Tibial nerve (tissue), 4 donors: ENCODE measurements around the gene QTRT2. TPM values are rescaled to one million over a fixed set of nuclear protein-coding genes. Genes with fewer than 3 reads are reported as not detected.

Source experiments
- DNase-seq, 2 donors: peaks; one replicate each; pipeline ENCODE4 v3.0.0-alpha.2; 2019; ENCODE audit warnings: low spot score in 2 of 2
- H3K27ac ChIP-seq, 4 donors: fragments of 200-600 bp; sonication (generic) in 3 of 4; one replicate each; pipeline ENCODE4 v1.5.1; 2017 to 2019; ENCODE audit warnings: mild to moderate bottlenecking in 1 of 4
- H3K27me3 ChIP-seq, 2 donors: fragments of 200-600 bp; sonication (generic) in 1 of 2; one replicate each; pipeline versions ENCODE4 v1.5.1 to v1.6.0; 2017 to 2019
- H3K36me3 ChIP-seq, 3 donors: fragments of 200-600 bp; sonication (generic); one replicate each; pipeline ENCODE4 v1.5.1; 2018 to 2019
- H3K4me1 ChIP-seq, 4 donors: fragments of 200-600 bp; sonication (generic) in 3 of 4; one replicate each; pipeline ENCODE4 v1.5.1; 2017 to 2019
- H3K4me3 ChIP-seq, 4 donors: fragments of 200-600 bp; sonication (generic) in 3 of 4; one replicate each; pipeline ENCODE4 v1.5.1; 2017 to 2019; ENCODE audit warnings: mild to moderate bottlenecking in 1 of 4, moderate library complexity in 1 of 4
- H3K9me3 ChIP-seq, 4 donors: fragments of 200-600 bp; sonication (generic) in 3 of 4; one replicate each; pipeline ENCODE4 v1.5.1; 2017 to 2019
- CTCF ChIP-seq, 5 experiments: fragments of 200-600 bp in 3 of 5; fragments of 450-650 bp in 2 of 5; sonication (generic) in 3 of 5; IDR thresholded peaks; one replicate each; pipeline ENCODE4 v1.5.1; 2016 to 2019; ENCODE audit warnings: antibody characterized with exemption in 5 of 5, mild to moderate bottlenecking in 3 of 5, moderate library complexity in 2 of 5
- EP300 ChIP-seq, 2 donors: sonication (generic); formaldehyde crosslinking; IDR thresholded peaks; one replicate each; pipeline ENCODE4 v1.6.1; 2017; ENCODE audit warnings: antibody characterized with exemption in 2 of 2, mild to moderate bottlenecking in 1 of 2
- POLR2A ChIP-seq, 2 donors: fragments of 450-650 bp; IDR thresholded peaks; one replicate each; pipeline ENCODE4 v1.6.1; 2017; ENCODE audit warnings: antibody characterized with exemption in 2 of 2, mild to moderate bottlenecking in 2 of 2, moderate library complexity in 2 of 2
- WGBS, 2 donors: methylation state at CpG; one replicate each; pipeline ENCODE4 v1.1.5; 2018; 5-methylcytosine and 5-hydroxymethylcytosine counted together
- total RNA-seq, 4 donors: library from RNA; depleted of rRNA; stranded (reverse); fragments of >200 nt; gene quantifications; one replicate each; pipeline ENCODE4 v1.1.0, GENCODE V29; 2016

Gene QTRT2
- total RNA-seq, 4 donors from 2014 or later, result 10.1 to 32.2 (median 18.6) TPM

DNA sequence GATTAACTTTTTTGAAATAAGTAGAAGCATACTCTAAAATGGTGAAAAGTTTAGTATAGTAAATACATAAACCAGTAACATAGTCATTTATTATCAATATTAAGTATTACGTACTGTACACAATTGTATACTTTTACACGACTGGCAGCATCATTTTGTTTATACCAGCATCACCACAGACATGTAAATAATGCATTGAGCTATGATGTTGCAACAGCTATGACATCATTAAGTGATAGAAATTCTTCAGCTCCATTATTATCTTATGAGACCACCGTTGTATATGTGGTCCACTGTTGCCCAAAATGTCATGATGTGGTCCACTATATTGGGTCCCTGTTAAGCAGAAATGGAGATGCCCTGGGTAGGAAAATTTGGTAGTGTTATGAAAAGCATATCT, 71.0 kb downstream of the QTRT2 start:
- Histone ChIP-seq H3K36me3 (no peaks in the 10 kb centered on the region), H3K27ac (no peak overlapping the region), H3K9me3 (no peaks in the 10 kb centered on the region), H3K27me3 (no peaks in the 10 kb centered on the region), H3K4me1 (no peaks in the 10 kb centered on the region), H3K4me3 (no peak overlapping the region)
- no peak for DNase-seq
- TF ChIP-seq EP300 (IDR thresholded peaks at IDR 0.05) (no peak), CTCF (IDR thresholded peaks at IDR 0.05) (no peak), POLR2A (IDR thresholded peaks at IDR 0.05) (no peak)
- WGBS, 2 donors, result 79 to 85% methylated on average over 3 of the region's 3 CpGs

- no peak overlapping the region for H3K4me3 ChIP-seq
- WGBS, 2 donors, result 89 to 95% methylated on average over 1 of the region's 1 CpG
- H3K4me1 ChIP-seq, result no peaks in the 10 kb centered on the region
- no peaks in the 10 kb centered on the region for H3K9me3 ChIP-seq
- no peaks in the 10 kb centered on the region for H3K27me3 ChIP-seq
- no peak for DNase-seq
- no peak overlapping the region for H3K27ac ChIP-seq
- TF ChIP-seq EP300 (IDR thresholded peaks at IDR 0.05) (no peak), POLR2A (IDR thresholded peaks at IDR 0.05) (no peak), CTCF (IDR thresholded peaks at IDR 0.05) (no peak)
- no peaks in the 10 kb centered on the region for H3K36me3 ChIP-seq
Measured at GRCh38 chr3:114128231-114128630, 71.7 kb downstream of the QTRT2 start.

- Histone ChIP-seq H3K9me3 (no peaks in the 10 kb centered on the region), H3K4me3 (no peak overlapping the region), H3K4me1 (no peaks in the 10 kb centered on the region), H3K36me3 (no peaks in the 10 kb centered on the region), H3K27ac (no peak overlapping the region), H3K27me3 (no peaks in the 10 kb centered on the region)
- 90 to 94% methylated on average over 8 of the region's 8 CpGs for WGBS, 2 donors
- DNase-seq, result no peak
- TF ChIP-seq CTCF (IDR thresholded peaks at IDR 0.05) (no peak), EP300 (IDR thresholded peaks at IDR 0.05) (no peak), POLR2A (IDR thresholded peaks at IDR 0.05) (no peak)
Measured at GRCh38 chr3:114128826-114129225, 72.3 kb downstream of the QTRT2 start.

DNA sequence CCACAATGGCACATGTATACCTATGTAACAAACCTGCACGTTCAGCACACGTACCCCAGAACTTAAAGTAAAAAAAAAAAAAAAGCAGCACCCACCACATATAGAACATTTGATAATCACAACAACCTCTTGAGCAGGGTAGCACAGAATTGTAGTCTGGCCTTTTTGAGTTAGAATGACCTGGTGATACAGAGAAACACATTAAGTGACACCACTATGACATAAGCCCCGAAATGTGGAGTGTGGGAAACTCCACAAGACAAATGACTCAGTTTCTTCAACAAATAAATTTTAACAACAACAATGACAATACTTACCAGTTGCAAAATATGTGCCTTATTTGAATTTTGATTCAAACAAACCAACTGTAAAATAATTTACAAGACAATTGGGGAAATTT, 76.0 kb downstream of the QTRT2 start:
- TF ChIP-seq CTCF (IDR thresholded peaks at IDR 0.05) (no peak), EP300 (IDR thresholded peaks at IDR 0.05) (no peak), POLR2A (IDR thresholded peaks at IDR 0.05) (no peak)
- Histone ChIP-seq H3K4me3 (no peak overlapping the region), H3K36me3 (no peaks in the 10 kb centered on the region), H3K27ac (no peak overlapping the region), H3K27me3 (no peaks in the 10 kb centered on the region), H3K9me3 (no peaks in the 10 kb centered on the region), H3K4me1 (no peaks in the 10 kb centered on the region)
- 92 to 93% methylated on average over 3 of the region's 3 CpGs for WGBS, 2 donors
- no peak for DNase-seq

- TF ChIP-seq POLR2A (IDR thresholded peaks at IDR 0.05) (no peak), CTCF (IDR thresholded peaks at IDR 0.05) (no peak), EP300 (IDR thresholded peaks at IDR 0.05) (no peak)
- Histone ChIP-seq H3K27ac (no peak overlapping the region), H3K36me3 (no peaks in the 10 kb centered on the region), H3K9me3 (no peaks in the 10 kb centered on the region), H3K4me3 (no peak overlapping the region), H3K27me3 (no peaks in the 10 kb centered on the region), H3K4me1 (no peaks in the 10 kb centered on the region)
- 88 to 97% methylated on average over 3 of the region's 3 CpGs for WGBS, 2 donors
- no peak for DNase-seq
Measured at GRCh38 chr3:114133947-114134346, 77.4 kb downstream of the QTRT2 start.

Other genes with a start within 250 kb of the QTRT2 start
- 10 to 100 TPM in 1 of 4 donors, 1 to 10 TPM in 2, under 1 TPM in 1; 0.63 to 12.6 (median 1.2) TPM for gene GRAMD1C, start 217.9 kb upstream of the QTRT2 start, total RNA-seq
- gene ZDHHC23, start 108.7 kb upstream of the QTRT2 start, total RNA-seq, result 1 to 10 TPM; 2.3 to 4.5 (median 3.2) TPM
- gene CCDC191, start 211 bp upstream of the QTRT2 start, total RNA-seq, result 10 to 100 TPM in 2 of 4 donors, 1 to 10 TPM in 2; 7.5 to 13.5 (median 10.8) TPM
- not detected for gene DRD3, start 122.3 kb downstream of the QTRT2 start, total RNA-seq
- under 1 TPM in 1 of 4 donors, not detected in 3; 0.21 TPM for gene ZNF80, start 180.8 kb downstream of the QTRT2 start, total RNA-seq
- 1 to 10 TPM in 1 of 4 donors, under 1 TPM in 2, not detected in 1; 0.42 to 3.9 (median 0.60) TPM for gene TIGIT, start 237.3 kb downstream of the QTRT2 start, total RNA-seq